ENCODE results near the gene DMRTC2. TPM values are rescaled to one million over a fixed set of nuclear protein-coding genes. Genes with fewer than 3 reads are reported as not detected.

Gene DMRTC2
- total and polyA plus RNA-seq, 4 donors: not detected

DNA sequence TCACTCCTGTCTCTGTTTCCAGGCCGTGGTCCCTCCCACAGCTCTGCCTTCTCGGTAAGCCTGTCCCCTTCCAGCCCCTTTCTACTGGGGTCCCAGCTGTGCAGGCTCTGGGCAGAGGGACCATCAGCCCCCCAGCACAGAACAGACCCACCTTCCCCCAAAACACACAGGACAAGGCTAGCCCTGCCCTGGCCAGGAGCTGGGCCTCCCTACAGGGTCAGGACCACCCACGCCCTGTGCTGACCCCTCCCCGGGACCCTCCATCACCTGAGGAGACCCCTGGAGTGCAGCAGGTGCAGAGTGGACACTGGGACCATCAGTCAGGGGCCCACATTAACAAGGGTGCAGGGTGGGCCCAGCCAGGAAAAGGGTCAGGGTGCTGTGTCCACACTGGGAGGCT lies 34.5 kb upstream of the DMRTC2 start:
- Histone ChIP-seq H3K27me3 (ENCODE audit: control insufficient read depth, insufficient read depth, low read length) (peaks cover 2% of the 10 kb centered on the region), H3K4me3 (ENCODE audit: low read depth, low read length) (no peak overlapping the region), H3K36me3 (ENCODE audit: control insufficient read depth, insufficient read depth, low read length) (no peaks in the 10 kb centered on the region), H3K9me3 (ENCODE audit: control insufficient read depth, insufficient read depth, low read length) (no peaks in the 10 kb centered on the region), H3K27ac (ENCODE audit: low read depth, low read length) (no peak overlapping the region), H3K4me1 (ENCODE audit: control insufficient read depth, insufficient read depth, low read length) (no peaks in the 10 kb centered on the region)
- 71% methylated on average over 4 of the region's 4 CpGs for WGBS (ENCODE audit: insufficient coverage)
- DNase-seq (ENCODE audit: low read depth in 4 of 6, low spot score in 6 of 6): no peak

DNA sequence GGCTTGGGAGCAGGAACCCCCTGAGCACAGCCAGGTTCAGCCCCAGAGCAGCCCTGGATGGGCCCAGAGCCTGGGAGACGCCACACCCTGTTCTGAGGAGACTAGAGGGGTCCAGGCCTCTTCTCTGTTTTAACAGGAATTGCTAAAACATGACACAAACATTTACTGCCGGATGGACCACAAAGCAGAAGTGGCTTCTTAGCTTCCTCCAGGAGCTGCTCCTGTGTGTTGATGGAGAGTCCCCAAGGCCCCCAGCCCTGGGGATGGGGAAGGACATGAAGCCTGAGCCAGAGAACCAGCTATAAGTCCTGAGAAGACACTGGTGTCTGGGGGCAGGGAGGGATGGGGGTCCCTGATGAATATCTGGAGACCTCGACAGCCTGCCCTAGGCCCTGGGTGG lies 33.8 kb upstream of the DMRTC2 start:
- 65% methylated on average over 2 of the region's 3 CpGs for WGBS (ENCODE audit: insufficient coverage)
- H3K27ac ChIP-seq (ENCODE audit: low read depth, low read length): no peak overlapping the region
- no peaks in the 10 kb centered on the region for H3K36me3 ChIP-seq (ENCODE audit: control insufficient read depth, insufficient read depth, low read length)
- H3K4me1 ChIP-seq (ENCODE audit: control insufficient read depth, insufficient read depth, low read length): no peaks in the 10 kb centered on the region
- H3K4me3 ChIP-seq (ENCODE audit: low read depth, low read length): no peak overlapping the region
- DNase-seq (ENCODE audit: low read depth in 4 of 6, low spot score in 6 of 6): no peak
- H3K27me3 ChIP-seq (ENCODE audit: control insufficient read depth, insufficient read depth, low read length): peaks cover 2% of the 10 kb centered on the region
- no peaks in the 10 kb centered on the region for H3K9me3 ChIP-seq (ENCODE audit: control insufficient read depth, insufficient read depth, low read length)

DNA sequence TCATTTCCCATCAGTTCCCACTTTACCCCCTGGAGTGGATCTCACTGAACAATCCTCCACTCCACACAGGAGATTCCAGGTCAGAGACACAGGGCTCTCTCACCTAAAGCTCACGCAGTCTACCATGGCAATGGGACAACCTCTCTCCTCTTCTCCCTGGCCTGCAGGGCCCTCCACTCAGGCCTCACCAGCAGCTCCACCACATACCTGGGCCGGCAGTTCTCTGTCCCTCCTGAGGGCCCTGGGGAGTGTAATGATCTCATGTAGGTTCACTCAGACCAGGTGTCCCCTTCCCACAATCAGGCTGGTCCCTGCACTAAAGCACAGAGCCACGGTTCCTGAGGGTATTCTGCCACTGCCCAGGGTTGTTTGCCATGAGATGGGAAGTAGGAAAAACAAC lies 32.9 kb upstream of the DMRTC2 start:
- no peaks in the 10 kb centered on the region for H3K9me3 ChIP-seq (ENCODE audit: control insufficient read depth, insufficient read depth, low read length)
- 60% methylated on average over 1 of the region's 3 CpGs for WGBS (ENCODE audit: insufficient coverage)

GRCh38 chr19:41813911-41814310 lies 30.9 kb upstream of the DMRTC2 start:
- Histone ChIP-seq H3K4me1 (ENCODE audit: control insufficient read depth, insufficient read depth, low read length) (no peaks in the 10 kb centered on the region), H3K4me3 (ENCODE audit: low read depth, low read length) (no peak overlapping the region), H3K9me3 (ENCODE audit: control insufficient read depth, insufficient read depth, low read length) (no peaks in the 10 kb centered on the region), H3K27me3 (ENCODE audit: control insufficient read depth, insufficient read depth, low read length) (no peaks in the 10 kb centered on the region), H3K36me3 (ENCODE audit: control insufficient read depth, insufficient read depth, low read length) (no peaks in the 10 kb centered on the region), H3K27ac (ENCODE audit: low read depth, low read length) (no peak overlapping the region)
- no peak for DNase-seq (ENCODE audit: low read depth in 4 of 6, low spot score in 6 of 6)
- 49% methylated on average over 4 of the region's 4 CpGs for WGBS (ENCODE audit: insufficient coverage)

More for the DNA sequence above, 32.9 kb upstream of the DMRTC2 start:
- no peak for DNase-seq (ENCODE audit: low read depth in 4 of 6, low spot score in 6 of 6)
- H3K4me3 ChIP-seq (ENCODE audit: low read depth, low read length): no peak overlapping the region
- H3K36me3 ChIP-seq (ENCODE audit: control insufficient read depth, insufficient read depth, low read length): no peaks in the 10 kb centered on the region
- H3K27me3 ChIP-seq (ENCODE audit: control insufficient read depth, insufficient read depth, low read length): no peaks in the 10 kb centered on the region
- no peaks in the 10 kb centered on the region for H3K4me1 ChIP-seq (ENCODE audit: control insufficient read depth, insufficient read depth, low read length)
- no peak overlapping the region for H3K27ac ChIP-seq (ENCODE audit: low read depth, low read length)

- Histone ChIP-seq H3K36me3 (ENCODE audit: control insufficient read depth, insufficient read depth, low read length) (no peaks in the 10 kb centered on the region), H3K27ac (ENCODE audit: low read depth, low read length) (no peak overlapping the region), H3K4me3 (ENCODE audit: low read depth, low read length) (no peak overlapping the region), H3K4me1 (ENCODE audit: control insufficient read depth, insufficient read depth, low read length) (no peaks in the 10 kb centered on the region), H3K27me3 (ENCODE audit: control insufficient read depth, insufficient read depth, low read length) (no peaks in the 10 kb centered on the region), H3K9me3 (ENCODE audit: control insufficient read depth, insufficient read depth, low read length) (no peaks in the 10 kb centered on the region)
- no peak for DNase-seq (ENCODE audit: low read depth in 4 of 6, low spot score in 6 of 6)
- no CpG with 5 or more reads among the region's 4 CpGs for WGBS (ENCODE audit: insufficient coverage)
These were observed 29.5 kb upstream of the DMRTC2 start for GRCh38 chr19:41815301-41815700.

DNA sequence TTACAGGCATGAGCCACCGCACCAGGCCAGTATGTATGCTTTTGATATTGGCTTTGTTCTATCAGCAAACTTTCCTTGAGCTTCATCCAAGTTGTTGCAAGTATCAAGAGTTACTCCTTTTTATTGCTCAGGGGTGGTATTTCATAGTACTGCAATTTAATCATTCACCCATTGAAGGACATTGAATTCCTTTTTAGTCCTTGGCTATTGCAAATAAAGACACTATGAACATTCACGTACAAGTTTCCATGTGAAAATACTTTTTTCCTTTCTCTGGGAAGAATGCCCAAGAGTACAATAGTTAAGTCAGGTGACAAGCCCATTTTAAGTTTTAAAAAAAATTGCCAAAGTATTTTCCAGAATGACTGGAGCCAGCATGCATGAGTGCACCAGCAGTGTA lies 28.1 kb upstream of the DMRTC2 start:
- WGBS (ENCODE audit: insufficient coverage): 50% methylated on average over 1 of the region's 2 CpGs
- no peaks in the 10 kb centered on the region for H3K4me1 ChIP-seq (ENCODE audit: control insufficient read depth, insufficient read depth, low read length)
- H3K27ac ChIP-seq (ENCODE audit: low read depth, low read length): no peak overlapping the region
- H3K36me3 ChIP-seq (ENCODE audit: control insufficient read depth, insufficient read depth, low read length): no peaks in the 10 kb centered on the region
- H3K4me3 ChIP-seq (ENCODE audit: low read depth, low read length): no peak overlapping the region
- DNase-seq (ENCODE audit: low read depth in 4 of 6, low spot score in 6 of 6): no peak
- no peaks in the 10 kb centered on the region for H3K27me3 ChIP-seq (ENCODE audit: control insufficient read depth, insufficient read depth, low read length)
- no peaks in the 10 kb centered on the region for H3K9me3 ChIP-seq (ENCODE audit: control insufficient read depth, insufficient read depth, low read length)

DNA sequence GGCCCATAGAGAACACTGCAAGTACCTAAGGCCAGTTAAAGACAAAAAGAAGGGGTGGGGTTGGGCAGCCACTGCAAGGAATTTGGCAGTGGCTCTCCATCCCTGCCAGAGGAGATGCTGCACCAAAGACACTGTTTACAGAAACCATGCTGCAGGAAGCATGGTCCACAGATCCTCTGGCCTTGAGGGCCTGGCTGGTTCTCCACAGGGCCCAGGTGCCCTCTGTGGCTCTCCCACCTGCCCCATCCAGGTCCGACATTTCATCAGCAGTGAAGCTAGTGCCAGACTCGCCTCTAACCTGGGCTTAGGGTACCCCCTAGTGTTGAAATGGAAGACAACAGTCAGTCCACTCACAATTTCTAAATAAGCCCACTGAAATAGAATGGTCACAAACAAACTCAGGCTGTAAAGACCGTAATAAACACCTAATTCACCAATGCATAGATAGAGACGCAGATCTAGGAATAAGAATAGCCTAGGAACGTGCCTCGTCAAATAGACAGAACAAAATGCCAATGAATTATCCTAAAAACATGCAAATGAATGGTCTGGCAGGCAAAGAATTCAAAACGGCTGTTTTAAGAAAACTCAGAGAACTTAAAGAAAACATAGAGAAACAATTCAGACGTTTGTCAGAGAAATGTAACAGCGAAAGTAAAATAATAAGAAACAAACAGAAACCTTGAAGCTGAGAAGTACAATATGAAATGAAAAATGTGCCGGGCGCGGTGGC lies 23.7 kb upstream of the DMRTC2 start:
- no peak overlapping the region for H3K4me3 ChIP-seq (ENCODE audit: low read depth, low read length)
- DNase-seq (ENCODE audit: low read depth in 4 of 6, low spot score in 6 of 6): peak in 5 of 6 donors; percentile 0 to 76 (median 9)
- H3K27ac ChIP-seq (ENCODE audit: low read depth, low read length): no peak overlapping the region
- no peaks in the 10 kb centered on the region for H3K27me3 ChIP-seq (ENCODE audit: control insufficient read depth, insufficient read depth, low read length)
- no CpG with 5 or more reads among the region's 12 CpGs for WGBS (ENCODE audit: insufficient coverage)
- H3K9me3 ChIP-seq (ENCODE audit: control insufficient read depth, insufficient read depth, low read length): no peaks in the 10 kb centered on the region
- no peaks in the 10 kb centered on the region for H3K36me3 ChIP-seq (ENCODE audit: control insufficient read depth, insufficient read depth, low read length)
- H3K4me1 ChIP-seq (ENCODE audit: control insufficient read depth, insufficient read depth, low read length): no peaks in the 10 kb centered on the region

DNA sequence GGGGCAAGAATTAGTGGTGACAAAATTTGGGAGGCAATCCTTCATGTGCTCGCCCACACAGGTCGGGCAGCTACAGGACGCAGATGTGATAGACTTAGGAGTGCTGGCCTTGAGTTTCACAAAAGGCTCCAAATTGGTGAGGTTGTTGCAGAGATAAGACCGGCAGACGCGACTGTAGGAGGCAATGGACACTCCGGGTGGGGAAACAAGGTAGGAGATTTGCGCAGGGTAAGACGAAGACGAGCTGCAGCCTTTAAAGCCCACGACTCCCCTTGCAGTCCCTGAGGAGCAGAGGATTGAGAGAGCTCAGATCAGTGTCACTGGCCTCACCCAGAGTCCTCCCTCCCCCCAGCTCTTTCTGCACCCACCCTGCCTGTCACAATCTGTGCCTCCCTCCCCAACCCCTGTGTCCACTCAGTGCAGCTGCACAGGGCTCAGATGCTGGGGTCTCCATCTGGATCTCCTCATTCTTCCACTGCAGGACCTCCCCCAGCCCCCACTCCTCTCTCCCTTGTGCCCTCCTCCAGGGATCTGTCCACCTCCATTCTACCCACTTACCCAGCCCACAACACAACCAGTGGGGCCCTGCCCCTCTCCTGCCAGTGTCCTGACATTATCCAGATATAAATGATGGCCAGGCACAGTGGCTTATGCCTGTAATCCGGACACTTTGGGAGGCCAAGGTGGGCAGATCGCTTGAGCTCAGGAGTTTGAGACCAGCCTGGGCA lies 6.7 kb upstream of the DMRTC2 start:
- peaks cover 4% of the 10 kb centered on the region for H3K27me3 ChIP-seq (ENCODE audit: control insufficient read depth, insufficient read depth, low read length)

GRCh38 chr19:41839211-41839610 lies 5.6 kb upstream of the DMRTC2 start:
- Histone ChIP-seq H3K27ac (ENCODE audit: low read depth, low read length) (no peak overlapping the region), H3K4me1 (ENCODE audit: control insufficient read depth, insufficient read depth, low read length) (no peaks in the 10 kb centered on the region), H3K27me3 (ENCODE audit: control insufficient read depth, insufficient read depth, low read length) (peaks cover 4% of the 10 kb centered on the region), H3K36me3 (ENCODE audit: control insufficient read depth, insufficient read depth, low read length) (no peaks in the 10 kb centered on the region), H3K4me3 (ENCODE audit: low read depth, low read length) (no peak overlapping the region), H3K9me3 (ENCODE audit: control insufficient read depth, insufficient read depth, low read length) (no peaks in the 10 kb centered on the region)
- DNase-seq (ENCODE audit: low read depth in 4 of 6, low spot score in 6 of 6): no peak
- WGBS (ENCODE audit: insufficient coverage): 72% methylated on average over 2 of the region's 2 CpGs

More for the DNA sequence above, 6.7 kb upstream of the DMRTC2 start:
- no peaks in the 10 kb centered on the region for H3K36me3 ChIP-seq (ENCODE audit: control insufficient read depth, insufficient read depth, low read length)
- H3K27ac ChIP-seq (ENCODE audit: low read depth, low read length): no peak overlapping the region
- H3K9me3 ChIP-seq (ENCODE audit: control insufficient read depth, insufficient read depth, low read length): no peaks in the 10 kb centered on the region
- no peak for DNase-seq (ENCODE audit: low read depth in 4 of 6, low spot score in 6 of 6)
- no peak overlapping the region for H3K4me3 ChIP-seq (ENCODE audit: low read depth, low read length)
- WGBS (ENCODE audit: insufficient coverage): 56% methylated on average over 7 of the region's 13 CpGs
- H3K4me1 ChIP-seq (ENCODE audit: control insufficient read depth, insufficient read depth, low read length): no peaks in the 10 kb centered on the region

- Histone ChIP-seq H3K4me3 (ENCODE audit: low read depth, low read length) (no peak overlapping the region), H3K27ac (ENCODE audit: low read depth, low read length) (no peak overlapping the region), H3K36me3 (ENCODE audit: control insufficient read depth, insufficient read depth, low read length) (no peaks in the 10 kb centered on the region), H3K9me3 (ENCODE audit: control insufficient read depth, insufficient read depth, low read length) (no peaks in the 10 kb centered on the region), H3K4me1 (ENCODE audit: control insufficient read depth, insufficient read depth, low read length) (no peaks in the 10 kb centered on the region), H3K27me3 (ENCODE audit: control insufficient read depth, insufficient read depth, low read length) (peaks cover 3% of the 10 kb centered on the region)
- DNase-seq (ENCODE audit: low read depth in 4 of 6, low spot score in 6 of 6): no peak
- 85% methylated on average over 7 of the region's 7 CpGs for WGBS (ENCODE audit: insufficient coverage)
These were observed 1.5 kb upstream of the DMRTC2 start for GRCh38 chr19:41843371-41843770.

All from spinal cord (tissue), 10 donors.